Inferior parietal cortex (tissue), 1 donor: ENCODE data around the gene PSME2.

Experiments
- DNase-seq: peaks from one replicate; pipeline ENCODE4 v3.0.0-alpha.2; 2016; ENCODE audit errors: extremely low spot score

PSME2 gene

DNA sequence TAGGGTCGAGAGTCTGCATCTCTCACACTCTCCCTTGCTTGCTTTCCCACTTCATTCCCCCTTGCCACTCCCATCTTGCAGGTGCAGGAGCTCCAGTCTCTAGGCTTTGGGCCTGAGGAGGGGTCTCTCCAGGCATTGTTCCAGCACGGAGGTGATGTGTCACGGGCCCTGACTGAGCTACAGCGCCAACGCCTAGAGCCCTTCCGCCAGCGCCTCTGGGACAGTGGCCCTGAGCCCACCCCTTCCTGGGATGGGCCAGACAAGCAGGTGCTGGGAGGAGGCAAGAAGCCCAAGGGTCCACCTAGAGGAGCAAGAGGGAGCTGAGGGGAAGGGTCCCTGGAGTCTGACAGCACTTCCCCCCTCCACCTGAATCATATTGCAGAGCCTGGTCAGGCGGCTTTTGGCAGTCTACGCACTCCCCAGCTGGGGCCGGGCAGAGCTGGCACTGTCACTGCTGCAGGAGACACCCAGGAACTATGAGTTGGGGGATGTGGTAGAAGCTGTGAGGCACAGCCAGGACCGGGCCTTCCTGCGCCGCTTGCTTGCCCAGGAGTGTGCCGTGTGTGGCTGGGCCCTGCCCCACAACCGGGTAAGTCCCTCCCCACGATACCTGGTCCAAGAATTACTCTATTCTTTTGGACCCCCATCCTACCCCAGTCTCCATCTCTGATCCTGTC is 5.1 kb upstream of the PSME2 start:
- no peak for DNase-seq

DNA sequence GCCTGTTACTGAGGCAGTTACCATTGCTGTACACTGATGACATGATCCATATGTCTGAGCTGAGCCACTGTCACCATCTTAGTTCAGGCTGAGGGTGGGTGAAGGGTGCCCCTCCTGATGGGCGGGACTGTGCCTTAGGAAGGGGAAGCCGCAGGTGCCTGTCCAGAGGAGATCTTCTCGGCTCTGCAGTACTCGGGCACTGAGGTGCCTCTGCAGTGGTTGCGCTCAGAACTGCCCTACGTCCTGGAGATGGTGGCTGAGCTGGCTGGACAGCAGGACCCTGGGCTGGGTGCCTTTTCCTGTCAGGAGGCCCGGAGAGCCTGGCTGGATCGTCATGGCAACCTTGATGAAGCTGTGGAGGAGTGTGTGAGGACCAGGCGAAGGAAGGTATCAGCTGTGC is 4.6 kb upstream of the PSME2 start:
- no peak for DNase-seq

GRCh38 chr14:24150567-24150966 is 4.2 kb upstream of the PSME2 start:
- no peak for DNase-seq

GRCh38 chr14:24150061-24150460 is 3.7 kb upstream of the PSME2 start:
- DNase-seq, result no peak

GRCh38 chr14:24149302-24149969 is 3.0 kb upstream of the PSME2 start:
- DNase-seq, result no peak

DNA sequence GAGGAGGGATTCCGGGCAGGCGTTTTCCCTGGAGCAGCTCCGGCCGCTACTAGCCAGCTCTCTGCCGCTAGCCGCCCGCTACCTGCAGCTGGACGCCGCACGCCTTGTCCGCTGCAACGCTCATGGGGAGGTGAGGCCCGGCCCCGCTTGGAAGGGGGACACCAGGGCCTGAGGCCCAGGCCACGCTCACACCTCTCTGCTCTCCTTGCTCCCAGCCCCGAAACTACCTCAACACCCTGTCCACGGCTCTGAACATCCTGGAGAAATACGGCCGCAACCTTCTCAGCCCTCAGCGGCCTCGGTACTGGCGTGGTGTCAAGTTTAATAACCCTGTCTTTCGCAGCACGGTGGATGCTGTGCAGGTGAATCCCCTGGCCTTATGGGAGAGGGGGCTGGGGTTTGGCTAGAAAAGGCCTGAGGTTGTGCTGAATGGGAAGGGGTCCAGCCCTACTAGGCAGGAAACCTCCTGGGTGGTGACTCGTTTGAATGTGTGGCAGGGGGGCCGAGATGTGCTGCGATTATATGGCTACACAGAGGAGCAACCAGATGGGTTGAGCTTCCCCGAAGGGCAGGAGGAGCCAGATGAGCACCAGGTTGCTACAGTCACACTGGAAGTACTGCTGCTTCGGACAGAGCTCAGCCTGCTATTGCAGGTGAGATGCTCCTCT is 1.5 kb upstream of the PSME2 start:
- DNase-seq, result no peak

DNA sequence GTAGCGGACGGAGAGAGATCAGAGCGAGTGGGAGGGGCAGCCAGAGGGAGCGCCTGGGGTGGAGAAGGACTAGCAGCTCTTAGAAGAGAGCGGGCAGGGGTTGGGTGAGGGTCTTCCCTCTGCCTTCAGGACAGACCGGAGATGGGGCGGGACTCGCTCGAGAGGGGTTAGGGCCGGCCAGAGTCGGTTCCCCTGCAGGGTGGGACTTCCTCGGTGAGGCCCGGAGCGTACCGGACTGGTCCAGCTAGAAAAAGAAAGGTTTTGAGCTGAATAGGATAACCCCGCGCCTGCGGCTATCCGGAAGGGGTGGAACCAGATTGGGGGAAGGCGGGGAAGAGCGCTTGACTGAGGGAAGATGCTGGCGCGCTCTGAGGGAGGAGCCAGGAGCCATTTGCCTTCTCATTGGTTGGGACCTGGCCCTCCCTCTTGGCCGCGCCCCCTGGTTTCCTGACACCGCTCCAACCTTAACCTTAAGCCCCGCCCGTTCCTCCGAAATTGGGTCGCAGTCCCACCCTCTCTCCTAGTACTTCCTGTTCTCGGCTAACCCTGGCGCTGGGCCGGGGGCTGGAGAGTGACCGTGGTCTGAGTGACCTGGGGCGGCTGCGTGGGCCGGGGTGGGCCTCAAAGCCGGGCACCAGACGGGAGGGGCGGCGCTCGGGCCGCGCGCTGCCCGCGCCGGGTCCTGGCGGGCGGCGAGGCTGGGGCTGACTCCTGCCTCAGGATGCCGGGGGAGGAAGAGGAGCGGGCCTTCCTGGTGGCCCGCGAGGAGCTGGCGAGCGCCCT is 759 bp upstream of the PSME2 start, which contains the start of gene RNF31:
Gene RNF31, plus strand, starts transcription at position 521 of the 783 bp plus-strand sequence. Its CDS starts 201 bp downstream, at position 722.
- peak; percentile 97 for DNase-seq

GRCh38 chr14:24145690-24146452 is 539 bp downstream of the PSME2 start:
- DNase-seq, result no peak

DNA sequence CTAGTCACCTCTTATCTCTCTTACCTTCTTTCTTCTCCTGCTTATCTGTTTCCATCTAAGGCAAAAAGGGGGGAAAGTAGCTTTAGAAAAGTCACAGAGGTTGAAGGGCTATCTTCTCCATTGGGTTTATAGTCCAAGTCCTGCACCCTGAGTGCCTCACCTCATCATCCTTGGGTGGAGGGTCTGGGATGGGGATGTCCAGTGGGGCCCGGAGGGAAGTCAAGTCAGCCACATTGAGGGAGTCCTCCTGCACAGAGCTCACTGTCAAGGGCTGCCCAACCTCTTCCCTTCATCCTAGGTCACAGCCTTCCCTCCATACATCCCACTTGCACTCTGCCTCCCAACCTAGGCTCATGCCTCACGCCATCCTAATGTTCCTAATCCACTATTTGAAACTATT is 1.2 kb downstream of the PSME2 start:
- no peak for DNase-seq

GRCh38 chr14:24144451-24144850 is 2.0 kb downstream of the PSME2 start:
- no peak for DNase-seq

DNA sequence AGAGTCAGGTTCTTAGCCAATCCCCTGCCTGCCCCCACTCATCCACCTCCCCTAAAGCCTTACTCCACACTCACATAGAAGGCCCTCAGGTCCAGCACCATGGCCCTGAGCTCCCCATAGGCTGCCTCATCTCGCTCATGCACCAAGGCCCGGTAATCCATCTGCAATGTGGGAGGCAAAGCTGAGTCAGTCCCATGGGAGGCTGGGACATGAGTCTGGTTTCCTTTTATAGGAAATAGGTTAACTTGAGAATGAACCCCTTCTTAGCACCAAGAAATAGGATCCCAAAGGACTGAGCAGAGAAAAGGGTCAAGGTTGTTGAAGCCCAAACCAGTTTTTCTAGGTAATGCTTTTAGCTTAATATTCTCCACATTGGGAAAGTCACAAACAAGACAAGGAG is 2.9 kb downstream of the PSME2 start:
- no peak for DNase-seq

DNA sequence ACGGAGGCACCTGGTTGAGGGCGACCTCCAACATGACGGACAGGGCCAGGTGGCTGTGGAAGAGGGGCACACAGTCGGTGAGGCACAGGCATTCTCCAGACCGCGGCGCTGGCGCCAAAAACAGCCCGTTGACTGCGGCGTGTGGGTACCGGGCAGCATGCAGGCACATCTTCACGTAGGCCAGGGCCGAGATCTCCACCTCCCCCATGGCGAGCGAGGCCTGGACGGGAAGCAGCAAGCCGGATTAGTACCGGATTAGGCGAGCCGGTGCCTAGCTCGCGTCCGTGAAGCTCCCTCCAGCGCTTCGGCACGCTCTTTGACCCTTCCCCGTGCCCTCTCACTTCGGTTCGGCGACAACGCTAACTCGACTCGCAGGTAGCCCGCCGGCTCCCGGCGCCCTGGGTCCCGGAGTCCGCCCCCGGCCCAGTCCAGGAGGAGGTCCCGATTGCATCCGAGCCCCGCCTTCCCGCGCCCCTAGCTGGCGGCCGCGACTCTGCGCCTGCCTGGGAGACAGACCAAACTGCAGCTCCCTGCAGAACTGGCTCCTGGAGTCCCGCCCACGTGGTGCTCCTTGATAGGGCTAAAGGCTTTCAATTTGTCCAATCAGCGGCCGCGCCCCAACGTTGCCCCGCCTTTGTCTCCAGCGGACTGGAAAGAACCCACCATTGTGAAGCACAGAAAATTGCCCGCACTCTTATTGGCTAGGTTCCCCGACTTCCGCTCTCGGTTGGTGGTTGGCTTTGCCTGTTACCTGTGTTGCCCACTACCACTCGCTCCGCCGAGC is 5.1 kb downstream of the PSME2 start, which contains the start of gene EMC9:
Gene EMC9, minus strand, starts transcription at position 495 of the 784 bp plus-strand sequence. Its CDS starts 287 bp downstream, at position 208.
- peak; percentile 99 for DNase-seq

- no peak for DNase-seq
Measured at GRCh38 chr14:24139272-24139934, 7.0 kb downstream of the PSME2 start.

DNA sequence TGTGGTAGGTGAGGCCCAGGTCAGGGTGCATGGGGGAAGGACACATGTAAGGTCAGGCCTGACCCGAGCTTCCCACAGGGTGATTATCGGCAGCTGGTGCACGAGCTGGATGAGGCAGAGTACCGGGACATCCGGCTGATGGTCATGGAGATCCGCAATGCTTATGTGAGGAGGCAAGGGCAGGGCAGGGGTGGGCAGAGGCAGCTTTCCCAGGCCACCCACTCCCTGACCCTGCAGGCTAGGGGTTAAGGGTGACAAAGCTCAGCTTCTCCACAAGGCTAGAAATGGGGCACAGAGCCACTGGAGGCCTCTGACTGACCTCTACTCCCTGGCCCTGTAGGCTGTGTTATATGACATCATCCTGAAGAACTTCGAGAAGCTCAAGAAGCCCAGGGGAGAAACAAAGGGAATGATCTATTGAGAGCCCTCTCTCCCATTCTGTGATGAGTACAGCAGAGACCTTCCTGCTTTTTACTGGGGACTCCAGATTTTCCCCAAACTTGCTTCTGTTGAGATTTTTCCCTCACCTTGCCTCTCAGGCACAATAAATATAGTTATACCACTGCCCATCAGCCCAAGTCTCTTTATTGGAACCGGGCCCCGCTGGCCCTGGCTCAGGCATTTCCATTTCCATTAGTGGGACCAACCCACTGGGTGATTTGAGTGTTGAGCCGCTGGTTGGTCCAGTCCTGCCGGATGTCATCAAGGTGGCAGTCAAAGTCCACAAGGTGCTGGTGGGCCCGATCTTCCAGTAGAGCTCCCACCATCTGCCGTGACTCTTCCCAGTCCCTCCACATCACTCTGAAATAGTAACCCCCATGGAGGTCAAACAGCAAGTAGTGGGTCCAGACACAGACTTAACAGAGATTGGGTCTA is 7.8 kb downstream of the PSME2 start:
- DNase-seq, result no peak

DNA sequence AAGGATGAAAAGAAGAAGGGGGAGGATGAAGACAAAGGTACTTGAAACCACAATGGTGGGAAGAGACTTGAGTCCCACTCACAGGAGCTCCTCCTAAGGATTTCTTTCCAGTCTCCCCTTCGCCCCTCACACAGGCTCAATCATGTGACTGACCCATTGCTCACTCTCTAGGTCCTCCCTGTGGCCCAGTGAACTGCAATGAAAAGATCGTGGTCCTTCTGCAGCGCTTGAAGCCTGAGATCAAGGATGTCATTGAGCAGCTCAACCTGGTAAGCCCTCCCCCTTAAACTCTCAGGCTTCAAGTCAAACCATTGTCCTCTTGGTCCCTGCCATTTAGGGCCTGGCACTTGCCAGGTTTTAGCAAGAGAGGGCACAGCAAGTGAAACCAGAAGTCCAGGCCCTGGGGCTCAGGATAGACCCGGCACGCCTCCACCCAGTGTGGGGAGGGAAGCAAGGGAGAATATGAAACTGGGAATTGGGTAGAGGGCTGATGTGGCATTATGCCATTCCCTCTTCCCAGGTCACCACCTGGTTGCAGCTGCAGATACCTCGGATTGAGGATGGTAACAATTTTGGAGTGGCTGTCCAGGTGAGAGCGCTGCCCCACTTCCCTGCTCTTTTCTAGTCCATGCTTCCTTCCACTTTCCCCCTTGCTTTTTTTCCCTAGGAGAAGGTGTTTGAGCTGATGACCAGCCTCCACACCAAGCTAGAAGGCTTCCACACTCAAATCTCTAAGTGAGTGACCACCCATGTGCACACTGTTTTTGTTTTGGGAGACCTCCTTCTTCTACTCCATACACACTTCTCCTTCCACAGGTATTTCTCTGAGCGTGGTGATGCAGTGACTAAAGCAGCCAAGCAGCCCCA is 8.6 kb downstream of the PSME2 start:
- DNase-seq, result no peak

DNA sequence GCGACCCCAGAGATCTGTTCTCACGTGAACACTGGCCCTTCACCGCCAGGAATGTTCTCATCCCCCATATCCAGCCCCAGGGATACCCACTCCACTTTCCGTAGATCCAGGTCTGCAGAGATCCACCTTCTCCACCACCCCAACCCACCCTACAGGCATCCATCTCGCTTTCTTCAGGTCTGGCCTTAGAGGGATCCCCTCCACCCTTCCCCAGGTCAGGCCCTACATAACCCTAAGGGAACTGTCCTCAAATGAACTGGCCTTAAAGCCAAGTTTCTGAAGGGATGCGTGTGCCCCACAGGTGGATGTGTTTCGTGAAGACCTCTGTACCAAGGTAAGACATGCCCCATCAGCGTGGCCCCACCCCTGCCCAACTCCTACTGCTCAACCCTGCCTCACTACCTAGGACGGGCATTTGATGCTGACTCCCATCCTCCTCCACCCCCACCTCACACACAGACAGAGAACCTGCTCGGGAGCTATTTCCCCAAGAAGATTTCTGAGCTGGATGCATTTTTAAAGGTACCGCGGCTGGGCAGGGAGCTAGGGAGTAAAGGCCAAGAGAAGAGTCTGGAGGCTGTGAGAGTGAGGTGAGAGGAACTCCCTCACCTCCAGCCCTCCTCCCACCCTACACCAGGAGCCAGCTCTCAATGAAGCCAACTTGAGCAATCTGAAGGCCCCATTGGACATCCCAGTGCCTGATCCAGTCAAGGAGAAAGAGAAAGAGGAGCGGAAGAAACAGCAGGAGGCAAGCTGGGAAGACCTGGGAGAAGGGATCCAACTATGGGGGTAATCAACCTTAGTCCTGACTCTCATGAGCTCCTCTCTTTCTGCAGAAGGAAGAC is 9.5 kb downstream of the PSME2 start:
- DNase-seq, result no peak
